CD4-positive, alpha-beta memory T cell (primary cell): ENCODE measurements around the gene PLA2G2D. TPM values are rescaled to one million over a fixed set of nuclear protein-coding genes. Genes with fewer than 3 reads are reported as not detected.

Source experiments
- CTCF ChIA-PET: fragments of 350-600 bp; sonication (Branson Sonifier 250); formaldehyde crosslinking; loops from one replicate; lab custom pipeline; 2021; ENCODE audit warnings: inconsistent platforms; ENCODE audit not compliant: partially characterized antibody; lab: Charles Lee
- POLR2A ChIA-PET: fragments of 350-600 bp; sonication (Branson Sonifier 250); formaldehyde crosslinking; loops from one replicate; lab custom pipeline; 2021; ENCODE audit not compliant: partially characterized antibody; lab: Charles Lee
- DNase-seq, 5 donors: peaks; one replicate each; pipeline versions ENCODE4 v3.0.0 to v3.0.0-alpha.2; 2020 to 2022; ENCODE audit warnings: mixed read lengths in 1 of 5
- H3K27ac ChIP-seq: one replicate; pipeline ENCODE4 v1.7.0; 2013; ENCODE audit warnings: low read depth, low read length
- H3K27me3 ChIP-seq: 2 replicates; pipeline ENCODE4 v1.7.0; 2013; ENCODE audit warnings: mild to moderate bottlenecking, low read length, moderate library complexity; ENCODE audit not compliant: insufficient read depth
- H3K36me3 ChIP-seq: 2 replicates; pipeline ENCODE4 v1.7.0; 2013; ENCODE audit warnings: mild to moderate bottlenecking, low read length, moderate library complexity; ENCODE audit not compliant: insufficient read depth
- H3K4me1 ChIP-seq: 2 replicates; pipeline ENCODE4 v1.7.0; 2013; ENCODE audit warnings: mild to moderate bottlenecking, low read length, moderate library complexity; ENCODE audit not compliant: insufficient read depth
- H3K4me3 ChIP-seq, 2 donors: one replicate each; pipeline ENCODE4 v1.7.0; 2013; ENCODE audit warnings: low read length in 2 of 2, mild to moderate bottlenecking in 1 of 2
- H3K9me3 ChIP-seq, 2 donors: one replicate each; pipeline ENCODE4 v1.7.0; 2013; ENCODE audit warnings: low read length in 2 of 2, control low read depth in 1 of 2; ENCODE audit not compliant: control insufficient read depth in 1 of 2
- H3K27ac Mint-ChIP-seq, 7 donors: one replicate each; pipeline ENCODE4 v1.8.0; 2020 to 2021; ENCODE audit warnings: mixed read lengths in 7 of 7, mild to moderate bottlenecking in 6 of 7, inconsistent platforms in 3 of 7, moderate library complexity in 3 of 7
- H3K27me3 Mint-ChIP-seq, 2 donors: one replicate each; pipeline ENCODE4 v1.8.0; 2020 to 2021; ENCODE audit warnings: mixed read lengths in 2 of 2
- H3K36me3 Mint-ChIP-seq, 2 donors: one replicate each; pipeline ENCODE4 v1.8.0; 2020 to 2021; ENCODE audit warnings: mixed read lengths in 2 of 2, inconsistent platforms in 1 of 2, mild to moderate bottlenecking in 1 of 2
- H3K4me1 Mint-ChIP-seq, 4 donors: one replicate each; pipeline ENCODE4 v1.8.0; 2020 to 2021; ENCODE audit warnings: mixed read lengths in 4 of 4, mild to moderate bottlenecking in 1 of 4
- H3K4me3 Mint-ChIP-seq, 8 donors: one replicate each; pipeline ENCODE4 v1.8.0; 2020 to 2021; ENCODE audit warnings: mixed read lengths in 8 of 8, mild to moderate bottlenecking in 7 of 8, moderate library complexity in 6 of 8, inconsistent platforms in 3 of 8
- H3K9me3 Mint-ChIP-seq, 8 donors: one replicate each; pipeline ENCODE4 v1.8.0; 2020 to 2021; ENCODE audit warnings: mixed read lengths in 8 of 8, mild to moderate bottlenecking in 5 of 8, inconsistent platforms in 3 of 8, moderate library complexity in 1 of 8
- intact Hi-C: fragments of 100-400 bp; cut with micrococcal nuclease; formaldehyde crosslinking; loops from one replicate; pipeline ENCODE4 v1.15.1; 2023
- polyA plus RNA-seq, 2 donors: library from polyadenylated mRNA; unstranded; fragments of 300-500 nt; fragmentation: Illumina TruSeq; gene quantifications; one replicate each; pipeline ENCODE4 v1.2.3, GENCODE V29; 2021
- total RNA-seq, 2 experiments: library from RNA; stranded (reverse); gene quantifications; one replicate each; pipeline ENCODE4 v1.2.3, GENCODE V29; 2021

Gene PLA2G2D
- total and polyA plus RNA-seq, 4 experiments from 2014 or later: 0.29 TPM; not detected in 3

GRCh38 chr1:20150969-20151368, 31.6 kb upstream of the PLA2G2D start:
- Mint-ChIP-seq H3K27ac (no peak overlapping the region), H3K4me3 (peak overlapping the region in 2 of 8 donors; percentile 21 to 35), H3K9me3 (no peaks in the 10 kb centered on the region), H3K36me3 (no peaks in the 10 kb centered on the region), H3K27me3 (no peaks in the 10 kb centered on the region), H3K4me1 (peaks cover 11 to 18% (median 14%) of the 10 kb centered on the region in 4 donors)
- no peak overlapping the region for H3K27ac ChIP-seq
- intact Hi-C loops: no loop called here
- CTCF ChIA-PET: interaction anchor here (0.7 to 6.1 kb wide), 11 partner anchors 12 to 343 kb away, joined by 3 to 102 read pairs (median 6); no protein-coding TSS in a partner anchor
- H3K36me3 ChIP-seq: no peaks in the 10 kb centered on the region
- H3K4me3 ChIP-seq: no peak overlapping the region
- DNase-seq: no peak
- peaks cover 17% of the 10 kb centered on the region for H3K4me1 ChIP-seq
- no peaks in the 10 kb centered on the region for H3K9me3 ChIP-seq
- H3K27me3 ChIP-seq: no peaks in the 10 kb centered on the region
- POLR2A ChIA-PET: no interaction called here

- Mint-ChIP-seq H3K36me3 (no peaks in the 10 kb centered on the region), H3K27ac (no peak overlapping the region), H3K4me3 (no peak overlapping the region), H3K27me3 (no peaks in the 10 kb centered on the region), H3K4me1 (peaks cover 11 to 18% (median 14%) of the 10 kb centered on the region in 4 donors), H3K9me3 (no peaks in the 10 kb centered on the region)
- intact Hi-C loops: no loop called here
- H3K27me3 ChIP-seq: no peaks in the 10 kb centered on the region
- no peak overlapping the region for H3K4me3 ChIP-seq
- no peaks in the 10 kb centered on the region for H3K36me3 ChIP-seq
- ChIA-PET CTCF (interaction anchor here (0.7 to 6.1 kb wide), 6 partner anchors 8 to 233 kb away, joined by 3 to 102 read pairs (median 18); no protein-coding TSS in a partner anchor), POLR2A (no interaction called here)
- H3K9me3 ChIP-seq: no peaks in the 10 kb centered on the region
- H3K27ac ChIP-seq: no peak overlapping the region
- DNase-seq: no peak
- H3K4me1 ChIP-seq: peaks cover 17% of the 10 kb centered on the region
Observed at GRCh38 chr1:20150326-20150705, 31.0 kb upstream of the PLA2G2D start.

GRCh38 chr1:20149601-20150325, 30.4 kb upstream of the PLA2G2D start:
- H3K4me1 ChIP-seq: peaks cover 13% of the 10 kb centered on the region

GRCh38 chr1:20148571-20149500, 29.5 kb upstream of the PLA2G2D start:
- Histone ChIP-seq H3K27me3 (no peaks in the 10 kb centered on the region), H3K4me3 (no peak overlapping the region), H3K9me3 (no peaks in the 10 kb centered on the region), H3K4me1 (peaks cover 5% of the 10 kb centered on the region), H3K27ac (no peak overlapping the region), H3K36me3 (no peaks in the 10 kb centered on the region)
- peaks cover 5 to 7% (median 7%) of the 10 kb centered on the region in 4 donors for H3K4me1 Mint-ChIP-seq
- ChIA-PET CTCF (interaction anchor here (1.1 to 6.1 kb wide), 3 partner anchors 10 to 231 kb away, joined by 3 to 102 read pairs (median 7); no protein-coding TSS in a partner anchor), POLR2A (no interaction called here)
- intact Hi-C loops: no loop called here
- peak overlapping the region in 1 of 7 donors; percentile 60 for H3K27ac Mint-ChIP-seq
- no peak overlapping the region for H3K4me3 Mint-ChIP-seq
- H3K27me3 Mint-ChIP-seq: no peaks in the 10 kb centered on the region
- no peak for DNase-seq
- H3K9me3 Mint-ChIP-seq: no peaks in the 10 kb centered on the region
- no peaks in the 10 kb centered on the region for H3K36me3 Mint-ChIP-seq

More at GRCh38 chr1:20149601-20150325, 30.4 kb upstream of the PLA2G2D start:
- Histone ChIP-seq H3K27ac (no peak overlapping the region), H3K4me3 (no peak overlapping the region), H3K27me3 (no peaks in the 10 kb centered on the region), H3K9me3 (no peaks in the 10 kb centered on the region), H3K36me3 (no peaks in the 10 kb centered on the region)
- Mint-ChIP-seq H3K27me3 (no peaks in the 10 kb centered on the region), H3K4me3 (no peak overlapping the region), H3K4me1 (peaks cover 9 to 15% (median 13%) of the 10 kb centered on the region in 4 donors), H3K9me3 (no peaks in the 10 kb centered on the region), H3K36me3 (no peaks in the 10 kb centered on the region), H3K27ac (no peak overlapping the region)
- CTCF ChIA-PET: interaction anchor here (1.1 to 6.1 kb wide), 2 partner anchors 9 to 232 kb away, joined by 3 to 102 read pairs; no protein-coding TSS in a partner anchor
- DNase-seq: no peak
- POLR2A ChIA-PET: no interaction called here
- intact Hi-C loops: no loop called here

- DNase-seq: no peak
- POLR2A ChIA-PET: no interaction called here
- Histone ChIP-seq H3K9me3 (no peaks in the 10 kb centered on the region), H3K36me3 (no peaks in the 10 kb centered on the region), H3K4me3 (no peak overlapping the region), H3K4me1 (peaks cover 5% of the 10 kb centered on the region), H3K27me3 (no peaks in the 10 kb centered on the region), H3K27ac (no peak overlapping the region)
- Mint-ChIP-seq H3K9me3 (no peaks in the 10 kb centered on the region), H3K27ac (no peak overlapping the region), H3K4me3 (no peak overlapping the region), H3K36me3 (no peaks in the 10 kb centered on the region), H3K27me3 (no peaks in the 10 kb centered on the region), H3K4me1 (peaks cover 5 to 7% (median 7%) of the 10 kb centered on the region in 4 donors)
- CTCF ChIA-PET: interaction anchor here (1.5 to 2.6 kb wide), 2 partner anchors 48 to 230 kb away, joined by 3 to 7 read pairs; no protein-coding TSS in a partner anchor
- intact Hi-C loops: no loop called here
Observed at GRCh38 chr1:20147846-20148570, 28.7 kb upstream of the PLA2G2D start.

GRCh38 chr1:20143734-20144565, 24.6 kb upstream of the PLA2G2D start:
- no peaks in the 10 kb centered on the region for H3K36me3 ChIP-seq
- peaks cover 0 to 2% (median 0%) of the 10 kb centered on the region in 8 donors for H3K9me3 Mint-ChIP-seq
- no peaks in the 10 kb centered on the region for H3K27me3 ChIP-seq
- DNase-seq: no peak
- H3K9me3 ChIP-seq: no peaks in the 10 kb centered on the region
- no peak overlapping the region for H3K4me3 ChIP-seq
- intact Hi-C loops: no loop called here
- no peaks in the 10 kb centered on the region for H3K36me3 Mint-ChIP-seq
- ChIA-PET POLR2A (no interaction called here), CTCF (interaction anchor here (1.4 kb wide), 1 partner anchor 8 kb away, joined by 5 read pairs; no protein-coding TSS in a partner anchor)
- no peak overlapping the region for H3K4me3 Mint-ChIP-seq
- H3K27ac Mint-ChIP-seq: no peak overlapping the region
- H3K4me1 Mint-ChIP-seq: no peaks in the 10 kb centered on the region
- no peak overlapping the region for H3K27ac ChIP-seq
- H3K4me1 ChIP-seq: no peaks in the 10 kb centered on the region
- H3K27me3 Mint-ChIP-seq: peaks cover 7 to 8% of the 10 kb centered on the region in 2 donors
